ENCODE data around the gene BMPER.

BMPER gene

DNA sequence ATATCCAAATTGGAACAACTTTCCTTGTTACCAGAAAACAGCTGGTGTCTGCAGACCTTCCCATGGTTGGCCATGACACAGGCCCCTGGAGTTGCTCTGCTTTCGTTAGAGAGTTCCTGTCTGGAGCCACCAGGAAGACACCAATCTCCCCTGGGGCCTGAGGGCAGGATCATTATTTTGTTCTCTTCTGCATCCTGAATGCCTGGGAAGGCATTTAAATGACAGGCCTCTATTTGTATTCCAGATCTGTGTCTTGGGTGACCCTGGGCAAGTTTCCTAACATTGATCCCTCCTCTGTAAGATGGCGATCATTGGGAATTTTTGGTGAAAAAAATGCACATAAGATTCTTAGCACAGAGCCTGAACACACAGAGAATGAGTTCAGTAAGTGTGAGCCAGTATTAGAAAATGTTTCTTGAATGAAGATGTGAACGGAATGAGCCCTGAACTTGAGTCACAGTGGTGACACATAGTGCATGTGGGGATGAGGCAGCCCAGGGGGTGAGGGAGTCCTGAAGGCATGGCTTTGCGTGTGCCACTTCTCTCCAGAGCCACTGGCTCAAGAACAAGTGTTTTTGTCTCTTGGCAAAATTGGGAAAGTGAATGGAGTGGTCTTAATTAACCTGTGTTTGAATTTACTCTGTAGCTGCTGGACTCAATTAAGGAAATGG is 28.4 kb downstream of the BMPER start:
- H3K9me3 ChIP-seq (ENCODE audit: insufficient read depth, low read length) = no peaks in the 10 kb centered on the region
- H2AFZ ChIP-seq (ENCODE audit: low read depth, low read length, severe bottlenecking) = no peak overlapping the region
- no peak overlapping the region for H3K4me3 ChIP-seq (ENCODE audit: insufficient read depth, low read length, poor library complexity, severe bottlenecking)
- H4K20me1 ChIP-seq (ENCODE audit: low read depth, low read length) = no peaks in the 10 kb centered on the region
- no peaks in the 10 kb centered on the region for H3K36me3 ChIP-seq (ENCODE audit: low read length)
- H3K27me3 ChIP-seq (ENCODE audit: low read length) = no peaks in the 10 kb centered on the region
- H3F3A ChIP-seq (ENCODE audit: insufficient read depth) = no peaks in the 10 kb centered on the region
- H3K9ac ChIP-seq (ENCODE audit: low read length) = no peak overlapping the region
- no peaks in the 10 kb centered on the region for H3K9me2 ChIP-seq (replicated peaks; ENCODE audit: insufficient read depth, low read length)
- H3K79me2 ChIP-seq (ENCODE audit: insufficient read depth, low read length) = no peaks in the 10 kb centered on the region
- H3K4me2 ChIP-seq (ENCODE audit: low read depth, low read length, poor library complexity, severe bottlenecking) = no peak overlapping the region
- TF ChIP-seq EZH2phosphoT487 (conservative IDR thresholded peaks at IDR 0.05; ENCODE audit: low read length) = no peak
- TF ChIP-seq, protein P1, sequence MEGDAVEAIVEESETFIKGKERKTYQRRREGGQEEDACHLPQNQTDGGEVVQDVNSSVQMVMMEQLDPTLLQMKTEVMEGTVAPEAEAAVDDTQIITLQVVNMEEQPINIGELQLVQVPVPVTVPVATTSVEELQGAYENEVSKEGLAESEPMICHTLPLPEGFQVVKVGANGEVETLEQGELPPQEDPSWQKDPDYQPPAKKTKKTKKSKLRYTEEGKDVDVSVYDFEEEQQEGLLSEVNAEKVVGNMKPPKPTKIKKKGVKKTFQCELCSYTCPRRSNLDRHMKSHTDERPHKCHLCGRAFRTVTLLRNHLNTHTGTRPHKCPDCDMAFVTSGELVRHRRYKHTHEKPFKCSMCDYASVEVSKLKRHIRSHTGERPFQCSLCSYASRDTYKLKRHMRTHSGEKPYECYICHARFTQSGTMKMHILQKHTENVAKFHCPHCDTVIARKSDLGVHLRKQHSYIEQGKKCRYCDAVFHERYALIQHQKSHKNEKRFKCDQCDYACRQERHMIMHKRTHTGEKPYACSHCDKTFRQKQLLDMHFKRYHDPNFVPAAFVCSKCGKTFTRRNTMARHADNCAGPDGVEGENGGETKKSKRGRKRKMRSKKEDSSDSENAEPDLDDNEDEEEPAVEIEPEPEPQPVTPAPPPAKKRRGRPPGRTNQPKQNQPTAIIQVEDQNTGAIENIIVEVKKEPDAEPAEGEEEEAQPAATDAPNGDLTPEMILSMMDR (IDR thresholded peaks at IDR 0.05; ENCODE audit: insufficient read depth, low read length, poor library complexity, severe bottlenecking) = no peak
- no peak overlapping the region for H3K27ac ChIP-seq (ENCODE audit: low read depth, low read length)

DNA sequence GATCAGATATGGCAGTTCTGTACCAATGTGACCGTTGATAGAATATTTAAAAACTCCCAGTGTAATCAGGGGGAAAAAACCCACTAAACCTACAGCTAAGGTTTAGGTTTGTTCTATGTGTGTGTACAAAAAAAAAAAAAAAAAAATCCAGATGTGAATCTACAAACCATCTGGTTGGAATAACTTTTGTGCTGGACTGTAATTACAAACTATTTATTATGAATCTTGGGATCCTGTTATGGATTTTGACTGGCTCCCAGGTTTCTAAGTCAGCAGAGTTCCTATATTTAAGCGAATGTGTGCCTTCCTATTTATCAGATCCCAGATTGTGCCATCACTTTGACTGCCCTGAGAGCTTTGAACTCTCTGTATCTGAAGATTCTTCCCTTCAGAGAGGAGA is 29.1 kb downstream of the BMPER start:
- Histone ChIP-seq H3K9me2 (replicated peaks; ENCODE audit: insufficient read depth, low read length) (no peaks in the 10 kb centered on the region), H3K27me3 (ENCODE audit: low read length) (no peaks in the 10 kb centered on the region), H2AFZ (ENCODE audit: low read depth, low read length, severe bottlenecking) (no peak overlapping the region), H4K20me1 (ENCODE audit: low read depth, low read length) (no peaks in the 10 kb centered on the region), H3K4me2 (ENCODE audit: low read depth, low read length, poor library complexity, severe bottlenecking) (no peak overlapping the region), H3K36me3 (ENCODE audit: low read length) (no peaks in the 10 kb centered on the region), H3K9ac (ENCODE audit: low read length) (no peak overlapping the region), H3F3A (ENCODE audit: insufficient read depth) (no peaks in the 10 kb centered on the region), H3K79me2 (ENCODE audit: insufficient read depth, low read length) (no peaks in the 10 kb centered on the region), H3K27ac (ENCODE audit: low read depth, low read length) (no peak overlapping the region), H3K9me3 (ENCODE audit: insufficient read depth, low read length) (no peaks in the 10 kb centered on the region), H3K4me3 (ENCODE audit: insufficient read depth, low read length, poor library complexity, severe bottlenecking) (no peak overlapping the region)
- TF ChIP-seq, protein P1 (IDR thresholded peaks at IDR 0.05; ENCODE audit: insufficient read depth, low read length, poor library complexity, severe bottlenecking) = no peak
- TF ChIP-seq EZH2phosphoT487 (conservative IDR thresholded peaks at IDR 0.05; ENCODE audit: low read length) = no peak

DNA sequence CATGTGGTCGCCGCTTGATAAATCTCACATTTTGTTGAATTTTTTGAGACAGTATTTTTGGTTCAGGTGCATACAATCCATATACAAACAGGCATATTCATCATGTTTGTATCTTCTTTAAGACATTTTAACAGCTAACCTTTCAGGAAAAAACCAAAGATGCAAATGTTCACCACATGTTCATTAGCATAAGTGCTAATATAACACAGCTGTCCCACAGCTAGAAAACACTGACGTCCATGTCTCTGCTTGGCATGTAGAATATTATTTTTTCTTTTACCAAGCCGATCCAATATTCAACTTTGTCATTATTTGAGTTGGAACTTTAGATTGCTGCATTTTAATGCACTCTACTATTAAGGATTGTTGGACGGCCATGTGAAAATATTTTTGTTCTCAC is 31.2 kb downstream of the BMPER start:
- H3K9me2 ChIP-seq (replicated peaks; ENCODE audit: insufficient read depth, low read length) = no peaks in the 10 kb centered on the region

More for the DNA sequence above, 31.2 kb downstream of the BMPER start:
- Histone ChIP-seq H3K36me3 (ENCODE audit: low read length) (no peaks in the 10 kb centered on the region), H2AFZ (ENCODE audit: low read depth, low read length, severe bottlenecking) (no peak overlapping the region), H4K20me1 (ENCODE audit: low read depth, low read length) (no peaks in the 10 kb centered on the region), H3K9ac (ENCODE audit: low read length) (no peak overlapping the region), H3K27me3 (ENCODE audit: low read length) (no peaks in the 10 kb centered on the region), H3K9me3 (ENCODE audit: insufficient read depth, low read length) (no peaks in the 10 kb centered on the region), H3F3A (ENCODE audit: insufficient read depth) (no peaks in the 10 kb centered on the region), H3K4me2 (ENCODE audit: low read depth, low read length, poor library complexity, severe bottlenecking) (no peak overlapping the region), H3K4me3 (ENCODE audit: insufficient read depth, low read length, poor library complexity, severe bottlenecking) (no peak overlapping the region), H3K27ac (ENCODE audit: low read depth, low read length) (no peak overlapping the region), H3K79me2 (ENCODE audit: insufficient read depth, low read length) (no peaks in the 10 kb centered on the region)
- TF ChIP-seq, protein P1 (IDR thresholded peaks at IDR 0.05; ENCODE audit: insufficient read depth, low read length, poor library complexity, severe bottlenecking) = no peak
- TF ChIP-seq EZH2phosphoT487 (conservative IDR thresholded peaks at IDR 0.05; ENCODE audit: low read length) = no peak
